ENCODE data around the gene MAP3K5.
"Not testable (repeated sequence)": the region's sequence is repeated elsewhere in the genome, so short reads cannot be mapped to it uniquely, and the experiment has no call there.

MAP3K5 gene

GRCh38 chr6:136717716-136717990 is 74.6 kb downstream of the MAP3K5 start:
- H3K36me3 ChIP-seq = peaks cover 12% of the 10 kb centered on the region
- H3K9me3 ChIP-seq = no peaks in the 10 kb centered on the region
- no peak overlapping the region for H3K4me3 ChIP-seq (ENCODE audit: low read depth in 1 of 2, low read length in 1 of 2)
- peak overlapping the region; percentile 34 for H3K27ac ChIP-seq
- TF ChIP-seq CTCF (IDR thresholded peaks at IDR 0.05) = no peak
- peaks cover 10 to 33% of the 10 kb centered on the region in 2 experiments for H3K4me1 ChIP-seq (ENCODE audit: control insufficient read depth in 1 of 2, insufficient read depth in 1 of 2, low read depth in 1 of 2, low read length in 1 of 2)
- H3K27me3 ChIP-seq = no peaks in the 10 kb centered on the region

GRCh38 chr6:136716917-136717715 is 75.2 kb downstream of the MAP3K5 start:
- Histone ChIP-seq H3K27me3 (no peaks in the 10 kb centered on the region), H3K9me3 (no peaks in the 10 kb centered on the region), H3K4me3 (ENCODE audit: low read depth in 1 of 2, low read length in 1 of 2) (no peak overlapping the region), H3K36me3 (peaks cover 12% of the 10 kb centered on the region), H3K4me1 (ENCODE audit: control insufficient read depth in 1 of 2, insufficient read depth in 1 of 2, low read depth in 1 of 2, low read length in 1 of 2) (peaks cover 10 to 33% of the 10 kb centered on the region in 2 experiments), H3K27ac (peak overlapping the region; percentile 34)
- no peak for TF ChIP-seq CTCF (IDR thresholded peaks at IDR 0.05)

GRCh38 chr6:136712642-136713041 is 79.6 kb downstream of the MAP3K5 start:
- H3K27me3 ChIP-seq; H3K27ac ChIP-seq; H3K9me3 ChIP-seq; H3K4me3 ChIP-seq (ENCODE audit: low read depth in 1 of 2, low read length in 1 of 2): not testable (repeated sequence)
- Histone ChIP-seq H3K4me1 (ENCODE audit: control insufficient read depth in 1 of 2, insufficient read depth in 1 of 2, low read depth in 1 of 2, low read length in 1 of 2) (peaks cover 0 to 18% of the 10 kb centered on the region in 2 experiments), H3K36me3 (peaks cover 14% of the 10 kb centered on the region)

GRCh38 chr6:136711644-136712043 is 80.6 kb downstream of the MAP3K5 start:
- H3K4me1 ChIP-seq (ENCODE audit: control insufficient read depth in 1 of 2, insufficient read depth in 1 of 2, low read depth in 1 of 2, low read length in 1 of 2) = peaks cover 0 to 15% of the 10 kb centered on the region in 2 experiments
- H3K27me3 ChIP-seq = no peaks in the 10 kb centered on the region
- H3K9me3 ChIP-seq = no peaks in the 10 kb centered on the region
- H3K27ac ChIP-seq = no peak overlapping the region
- peaks cover 14% of the 10 kb centered on the region for H3K36me3 ChIP-seq
- no peak for TF ChIP-seq CTCF (IDR thresholded peaks at IDR 0.05)
- H3K4me3 ChIP-seq (ENCODE audit: low read depth in 1 of 2, low read length in 1 of 2) = no peak overlapping the region

- no peaks in the 10 kb centered on the region for H3K9me3 ChIP-seq
- no peak for TF ChIP-seq CTCF (IDR thresholded peaks at IDR 0.05)
- no peak overlapping the region for H3K27ac ChIP-seq
- no peaks in the 10 kb centered on the region for H3K27me3 ChIP-seq
- peaks cover 0 to 15% of the 10 kb centered on the region in 2 experiments for H3K4me1 ChIP-seq (ENCODE audit: control insufficient read depth in 1 of 2, insufficient read depth in 1 of 2, low read depth in 1 of 2, low read length in 1 of 2)
- no peak overlapping the region for H3K4me3 ChIP-seq (ENCODE audit: low read depth in 1 of 2, low read length in 1 of 2)
- peaks cover 15% of the 10 kb centered on the region for H3K36me3 ChIP-seq
Measured at GRCh38 chr6:136710877-136711552, 81.3 kb downstream of the MAP3K5 start.

- no peak for TF ChIP-seq CTCF (IDR thresholded peaks at IDR 0.05)
- Histone ChIP-seq H3K4me1 (ENCODE audit: control insufficient read depth in 1 of 2, insufficient read depth in 1 of 2, low read depth in 1 of 2, low read length in 1 of 2) (peaks cover 0 to 12% of the 10 kb centered on the region in 2 experiments), H3K36me3 (peaks cover 19% of the 10 kb centered on the region), H3K4me3 (ENCODE audit: low read depth in 1 of 2, low read length in 1 of 2) (no peak overlapping the region), H3K27ac (no peak overlapping the region), H3K27me3 (no peaks in the 10 kb centered on the region), H3K9me3 (no peaks in the 10 kb centered on the region)
Measured at GRCh38 chr6:136709429-136709828, 82.8 kb downstream of the MAP3K5 start.

Measured in neutrophil (primary cell).